ENCODE data around the gene TRAPPC6A. TPM values are rescaled to one million over a fixed set of nuclear protein-coding genes. Genes with fewer than 3 reads are reported as not detected.

Gene TRAPPC6A
- total and polyA plus RNA-seq, 2 donors (not counting 1 experiment from before 2014, with no cell fraction given): 40.3 to 79.0 TPM

GRCh38 chr19:45144431-45145269 is 33.4 kb downstream of the TRAPPC6A start:
- ATAC-seq (ENCODE audit: low read depth): no peak
- Mint-ChIP-seq H3K27ac (no peak overlapping the region), H3K27me3 (no peaks in the 10 kb centered on the region), H3K4me1 (no peaks in the 10 kb centered on the region), H3K4me3 (no peak overlapping the region), H3K9me3 (ENCODE audit: insufficient read depth) (no peaks in the 10 kb centered on the region)
- ChIA-PET POLR2A (interaction anchor here (0.5 to 0.7 kb wide), 2 partner anchors 29 to 536 kb away, joined by 3 to 5 read pairs; no protein-coding TSS in a partner anchor), CTCF (no interaction called here)
- WGBS (ENCODE audit: insufficient coverage): 98% methylated on average over 53 of the region's 53 CpGs
- Histone ChIP-seq H3K9me3 (ENCODE audit: control extremely low read depth in 1 of 3, control insufficient read depth in 2 of 3, insufficient read depth in 1 of 3, low read length in 2 of 3) (no peaks in the 10 kb centered on the region), H3K36me3 (replicated peaks in 1 of 2; ENCODE audit: control extremely low read depth in 1 of 2, control insufficient read depth in 1 of 2, extremely low read depth in 1 of 2, insufficient read depth in 2 of 2, low read length in 1 of 2) (peaks cover 0 to 21% of the 10 kb centered on the region in 2 experiments), H2AFZ (ENCODE audit: insufficient read depth, low read depth, low read length, poor library complexity, severe bottlenecking) (no peak overlapping the region), H3K4me2 (replicated peaks; ENCODE audit: low read depth, low read length, poor library complexity, severe bottlenecking) (no peak overlapping the region), H3K4me3 (ENCODE audit: control extremely low read depth in 1 of 5, extremely low read depth in 1 of 5, insufficient read depth in 1 of 5, low read depth in 2 of 5, low read length in 4 of 5) (no peak overlapping the region), H3K79me2 (ENCODE audit: control insufficient read depth, insufficient read depth, low read length) (peaks cover 9% of the 10 kb centered on the region), H3K4me1 (ENCODE audit: control insufficient read depth in 2 of 2, insufficient read depth in 2 of 2, low read length in 2 of 2) (no peaks in the 10 kb centered on the region), H3K27me3 (replicated peaks in 1 of 4; ENCODE audit: control extremely low read depth in 1 of 4, control insufficient read depth in 3 of 4, insufficient read depth in 4 of 4, low read length in 3 of 4) (no peaks in the 10 kb centered on the region), H3K27ac (ENCODE audit: low read length in 2 of 2) (no peak overlapping the region), H4K20me1 (ENCODE audit: control insufficient read depth, insufficient read depth, low read length, poor library complexity, severe bottlenecking) (no peaks in the 10 kb centered on the region), H3K9ac (ENCODE audit: low read length) (no peak overlapping the region)
- no peak for DNase-seq
- intact Hi-C loops (cut with micrococcal nuclease): no loop called here
- TF ChIP-seq CTCF (IDR thresholded peaks at IDR 0.05): no peak
- TF ChIP-seq EZH2 (IDR thresholded peaks at IDR 0.05; ENCODE audit: borderline replicate concordance, insufficient read depth, low read depth, low read length, poor library complexity, severe bottlenecking): no peak

GRCh38 chr19:45142726-45143110 is 35.3 kb downstream of the TRAPPC6A start:
- H3K4me3 ChIP-seq (ENCODE audit: control extremely low read depth in 1 of 5, extremely low read depth in 1 of 5, insufficient read depth in 1 of 5, low read depth in 2 of 5, low read length in 4 of 5): no peak overlapping the region
- H3K36me3 ChIP-seq (replicated peaks in 1 of 2; ENCODE audit: control extremely low read depth in 1 of 2, control insufficient read depth in 1 of 2, extremely low read depth in 1 of 2, insufficient read depth in 2 of 2, low read length in 1 of 2): peaks cover 0 to 21% of the 10 kb centered on the region in 2 experiments
- no peaks in the 10 kb centered on the region for H3K27me3 Mint-ChIP-seq
- H3K4me1 Mint-ChIP-seq: peaks cover 6% of the 10 kb centered on the region
- no peaks in the 10 kb centered on the region for H3K27me3 ChIP-seq (replicated peaks in 1 of 4; ENCODE audit: control extremely low read depth in 1 of 4, control insufficient read depth in 3 of 4, insufficient read depth in 4 of 4, low read length in 3 of 4)
- no peak for DNase-seq
- H3K4me2 ChIP-seq (replicated peaks; ENCODE audit: low read depth, low read length, poor library complexity, severe bottlenecking): no peak overlapping the region
- H3K4me1 ChIP-seq (ENCODE audit: control insufficient read depth in 2 of 2, insufficient read depth in 2 of 2, low read length in 2 of 2): peaks cover 0 to 7% of the 10 kb centered on the region in 2 donors
- H4K20me1 ChIP-seq (ENCODE audit: control insufficient read depth, insufficient read depth, low read length, poor library complexity, severe bottlenecking): no peaks in the 10 kb centered on the region
- intact Hi-C loops (cut with micrococcal nuclease): no loop called here
- no peak overlapping the region for H3K4me3 Mint-ChIP-seq
- no peak for ATAC-seq (ENCODE audit: low read depth)
- 93% methylated on average over 8 of the region's 9 CpGs for WGBS (ENCODE audit: insufficient coverage)
- POLR2A ChIA-PET: no interaction called here
- H3K9me3 Mint-ChIP-seq (ENCODE audit: insufficient read depth): no peaks in the 10 kb centered on the region
- CTCF ChIA-PET: interaction anchor here (1.2 kb wide), 1 partner anchor 8 kb away, joined by 3 read pairs; no protein-coding TSS in a partner anchor
- no peaks in the 10 kb centered on the region for H3K9me3 ChIP-seq (ENCODE audit: control extremely low read depth in 1 of 3, control insufficient read depth in 2 of 3, insufficient read depth in 1 of 3, low read length in 2 of 3)
- no peak overlapping the region for H3K27ac Mint-ChIP-seq
- peaks cover 16% of the 10 kb centered on the region for H3K79me2 ChIP-seq (ENCODE audit: control insufficient read depth, insufficient read depth, low read length)
- no peak for TF ChIP-seq EZH2 (IDR thresholded peaks at IDR 0.05; ENCODE audit: borderline replicate concordance, insufficient read depth, low read depth, low read length, poor library complexity, severe bottlenecking)
- no peak for TF ChIP-seq CTCF (IDR thresholded peaks at IDR 0.05)
- no peak overlapping the region for H3K27ac ChIP-seq (ENCODE audit: low read length in 2 of 2)
- no peak overlapping the region for H3K9ac ChIP-seq (ENCODE audit: low read length)
- no peak overlapping the region for H2AFZ ChIP-seq (ENCODE audit: insufficient read depth, low read depth, low read length, poor library complexity, severe bottlenecking)
